Ovary (tissue), 9 donors: ENCODE results near the gene SLC22A23. TPM values are rescaled to one million over a fixed set of nuclear protein-coding genes. Genes with fewer than 3 reads are reported as not detected.

Experiments used
- DNase-seq, 5 donors: peaks; one replicate each; pipeline ENCODE4 v3.0.0-alpha.2; 2019 to 2020
- H3K27ac ChIP-seq, 2 donors: fragments of 200-600 bp; one replicate each; pipeline versions ENCODE4 v1.5.1 to v1.8.0; 2019 to 2022
- H3K27me3 ChIP-seq: fragments of 200-600 bp; one replicate; pipeline ENCODE4 v1.8.0; 2022
- H3K36me3 ChIP-seq: fragments of 200-600 bp; sonication (generic); one replicate; pipeline ENCODE4 v1.5.1; 2019
- H3K4me1 ChIP-seq: one replicate; pipeline ENCODE4 v1.8.1; 2013; ENCODE audit warnings: mild to moderate bottlenecking, moderate library complexity; ENCODE audit not compliant: insufficient read depth
- H3K4me3 ChIP-seq: fragments of 200-600 bp; sonication (generic); one replicate; pipeline ENCODE4 v1.5.1; 2017
- H3K9me3 ChIP-seq, 2 donors: fragments of 200-600 bp in 1 of 2; sonication (generic) in 1 of 2; one replicate each; pipeline versions ENCODE4 v1.5.1 to v1.8.1; 2013 to 2019; ENCODE audit warnings: mild to moderate bottlenecking in 1 of 2, moderate library complexity in 1 of 2
- EP300 ChIP-seq: sonication (generic); formaldehyde crosslinking; IDR thresholded peaks from one replicate; pipeline ENCODE4 v1.6.1; 2017; ENCODE audit warnings: antibody characterized with exemption
- POLR2A ChIP-seq: fragments of 450-650 bp; IDR thresholded peaks from one replicate; pipeline ENCODE4 v1.6.1; 2017; ENCODE audit warnings: antibody characterized with exemption, mild to moderate bottlenecking, moderate library complexity
- WGBS, 3 donors: extraction: QIAGEN DNeasy Blood & Tissue Kit in 1 of 3; methylation state at CpG; one replicate each; pipeline versions ENCODE4 v1.1.5 to v1.1.7; 2013 to 2017; 5-methylcytosine and 5-hydroxymethylcytosine counted together
- intact Hi-C, 4 donors: fragments of 100-400 bp; cut with DNase I; formaldehyde crosslinking; loops; one replicate each; pipeline versions ENCODE4 v1.11.0 to v1.15.1; 2022 to 2023
- polyA plus RNA-seq, 2 donors: library from polyadenylated mRNA; stranded (reverse); fragments of 200-250 nt in 1 of 2; fragments of 350-450 nt in 1 of 2; fragmentation: Illumina TruSeq in 1 of 2; extraction: RNeasy Lipid Tissue Mini Kit (QIAGEN cat#74804) in 1 of 2; gene quantifications; one replicate each; pipeline ENCODE4 v1.2.3, GENCODE V29; 2013 to 2014
- total RNA-seq, 7 donors: library from RNA; depleted of rRNA in 2 of 7; stranded (reverse); fragments of >200 nt in 2 of 7; fragmentation: NEBNext Ultra II Directional in 3 of 7; extraction: Animal tissue kit (Norgen Biotek cat#: 25700) in 3 of 7; gene quantifications; one replicate each; pipeline versions ENCODE4 v1.1.0 to v1.2.4, GENCODE V29; 2016 to 2023
- TF ChIP-seq, protein P1 (sequence below), 3 donors: fragments of 450-650 bp in 2 of 3; fragments of 200-600 bp in 1 of 3; IDR thresholded peaks; one replicate each; pipeline versions ENCODE4 v1.5.1 to v1.8.0; 2016 to 2022; ENCODE audit warnings: antibody characterized with exemption in 3 of 3, mild to moderate bottlenecking in 1 of 3
- donor health status: DM: no; HTN: no; CAD: no; lungs with moderate emphysema.
- donor health status: DM: no; HTN: no; CAD: no.
- donor health status: Bipolar disorder and iron deficiency.
- donor health status: DM: yes; HTN: yes; CAD: no.
- donor health status: DM: no; HTN: no; CAD: no.
- donor health status: DM: yes; HTN: yes; CAD: no.

The SLC22A23 gene
- total and polyA plus RNA-seq, 9 donors, result 2.3 to 31.0 (median 5.2) TPM

DNA sequence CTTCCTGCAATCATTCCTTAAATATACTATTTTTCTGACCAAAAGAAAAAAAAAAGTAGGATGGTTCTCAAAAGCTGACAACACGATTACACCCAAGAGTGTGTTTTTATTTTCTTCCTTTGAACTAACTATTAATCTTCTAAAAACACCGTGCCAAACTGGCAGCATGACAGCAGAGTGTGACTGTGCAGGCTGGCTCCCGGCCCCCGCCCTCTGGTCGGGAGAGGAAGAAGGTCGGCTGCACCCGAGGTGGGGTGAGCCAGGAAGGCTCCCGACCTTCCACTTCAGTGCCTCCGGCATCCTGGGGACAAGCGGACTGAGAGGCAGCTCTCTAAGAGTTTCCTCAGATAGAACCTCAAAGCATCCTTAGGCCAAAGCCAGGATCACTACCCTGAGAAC is 29.2 kb downstream of the SLC22A23 start:
- TF ChIP-seq, protein P1, sequence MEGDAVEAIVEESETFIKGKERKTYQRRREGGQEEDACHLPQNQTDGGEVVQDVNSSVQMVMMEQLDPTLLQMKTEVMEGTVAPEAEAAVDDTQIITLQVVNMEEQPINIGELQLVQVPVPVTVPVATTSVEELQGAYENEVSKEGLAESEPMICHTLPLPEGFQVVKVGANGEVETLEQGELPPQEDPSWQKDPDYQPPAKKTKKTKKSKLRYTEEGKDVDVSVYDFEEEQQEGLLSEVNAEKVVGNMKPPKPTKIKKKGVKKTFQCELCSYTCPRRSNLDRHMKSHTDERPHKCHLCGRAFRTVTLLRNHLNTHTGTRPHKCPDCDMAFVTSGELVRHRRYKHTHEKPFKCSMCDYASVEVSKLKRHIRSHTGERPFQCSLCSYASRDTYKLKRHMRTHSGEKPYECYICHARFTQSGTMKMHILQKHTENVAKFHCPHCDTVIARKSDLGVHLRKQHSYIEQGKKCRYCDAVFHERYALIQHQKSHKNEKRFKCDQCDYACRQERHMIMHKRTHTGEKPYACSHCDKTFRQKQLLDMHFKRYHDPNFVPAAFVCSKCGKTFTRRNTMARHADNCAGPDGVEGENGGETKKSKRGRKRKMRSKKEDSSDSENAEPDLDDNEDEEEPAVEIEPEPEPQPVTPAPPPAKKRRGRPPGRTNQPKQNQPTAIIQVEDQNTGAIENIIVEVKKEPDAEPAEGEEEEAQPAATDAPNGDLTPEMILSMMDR (IDR thresholded peaks at IDR 0.05), result no peak
- TF ChIP-seq EP300, result no peak
- no peak for TF ChIP-seq POLR2A
- no peaks in the 10 kb centered on the region for H3K9me3 ChIP-seq
- no peak overlapping the region for H3K4me3 ChIP-seq
- H3K36me3 ChIP-seq, result no peaks in the 10 kb centered on the region
- H3K27ac ChIP-seq, result no peak overlapping the region
- no peaks in the 10 kb centered on the region for H3K27me3 ChIP-seq
- H3K4me1 ChIP-seq, result no peaks in the 10 kb centered on the region
- WGBS, 3 donors, result 32 to 37% (median 35%) methylated on average over 10 of the region's 10 CpGs
- DNase-seq, result peak in 1 of 5 donors; percentile 54
- intact Hi-C loops, result no loop called here

DNA sequence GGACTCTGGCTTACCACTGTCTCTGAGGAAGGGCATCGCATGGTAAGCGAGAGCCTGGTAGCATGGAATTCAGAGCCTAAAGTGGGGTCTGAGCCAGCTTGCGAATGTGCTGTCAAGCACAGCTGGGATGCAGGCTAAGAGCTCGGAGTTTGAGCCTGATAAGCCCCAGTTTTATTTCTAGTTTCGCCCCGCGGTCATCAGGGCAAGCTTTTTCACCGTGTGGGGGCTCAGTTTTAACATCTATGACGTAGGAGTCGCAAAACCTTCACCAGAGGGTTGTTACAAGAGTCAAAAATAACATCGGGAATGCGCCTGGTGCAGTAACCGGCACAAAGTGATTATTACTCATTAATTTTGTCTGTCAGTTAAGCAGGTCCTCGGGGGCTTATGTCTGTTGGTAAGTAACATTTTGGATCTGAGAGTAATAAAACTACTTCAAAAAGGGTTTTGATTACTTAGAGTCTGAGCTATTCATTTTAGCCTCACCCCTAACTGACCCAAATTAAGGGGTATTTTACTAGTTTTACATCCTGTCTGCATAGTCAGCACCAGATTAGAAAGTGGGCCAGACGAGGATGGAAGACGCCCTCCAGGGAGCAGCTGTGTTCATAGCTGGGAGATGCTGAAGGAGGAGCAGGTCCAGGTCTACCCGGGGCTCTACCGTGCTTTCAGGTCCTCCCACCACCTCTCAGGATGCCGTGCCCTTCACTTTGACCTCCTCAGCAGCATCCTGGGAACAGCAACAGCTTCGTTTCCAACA is 29.7 kb downstream of the SLC22A23 start:
- DNase-seq, result no peak
- Histone ChIP-seq H3K27ac (no peak overlapping the region), H3K36me3 (no peaks in the 10 kb centered on the region), H3K4me1 (no peaks in the 10 kb centered on the region), H3K27me3 (no peaks in the 10 kb centered on the region), H3K9me3 (no peaks in the 10 kb centered on the region), H3K4me3 (no peak overlapping the region)
- intact Hi-C loops, result no loop called here
- TF ChIP-seq EP300, result no peak
- 45 to 64% (median 52%) methylated on average over 20 of the region's 20 CpGs for WGBS, 3 donors

DNA sequence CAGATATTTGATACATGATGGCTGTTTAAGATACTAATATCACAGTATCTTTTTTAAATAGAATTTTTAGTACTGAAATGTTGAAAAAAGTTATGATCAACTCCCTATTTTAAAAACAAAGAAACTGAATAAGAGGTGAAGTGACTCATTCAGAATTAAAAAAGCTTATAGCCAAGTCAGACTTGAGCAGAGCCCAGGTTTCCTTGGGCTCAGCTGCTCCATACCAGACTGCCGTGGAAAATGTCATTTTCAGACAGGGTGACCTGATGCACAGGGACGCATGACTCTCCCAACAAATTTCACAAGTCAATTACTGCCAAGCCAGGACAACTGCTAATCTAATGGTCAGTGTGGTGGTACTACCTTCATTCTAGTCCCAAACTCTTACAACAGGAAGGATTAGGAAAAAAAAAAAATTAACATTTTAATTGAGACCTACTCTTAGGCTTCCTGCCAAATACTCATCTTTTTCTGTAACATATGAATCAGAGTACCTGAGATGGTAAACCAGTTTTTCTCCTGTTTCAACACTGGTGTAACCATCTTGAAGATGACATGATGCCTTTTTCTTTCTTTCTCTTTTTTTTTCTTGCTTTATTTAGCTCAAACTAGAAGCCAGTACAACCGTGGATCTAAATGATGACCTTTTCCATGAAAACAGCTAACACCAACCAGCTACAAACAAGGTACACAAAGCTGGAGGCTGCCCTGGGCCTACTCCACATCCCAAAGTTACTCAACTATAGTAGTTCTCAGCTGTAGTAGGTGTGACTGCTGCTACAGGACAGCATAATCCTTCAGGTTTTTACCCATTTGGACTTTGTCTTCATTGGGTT is 30.5 kb downstream of the SLC22A23 start:
- no peak for TF ChIP-seq EP300
- TF ChIP-seq, protein P1 (IDR thresholded peaks at IDR 0.05), result no peak
- no peak for TF ChIP-seq POLR2A
- no peaks in the 10 kb centered on the region for H3K4me1 ChIP-seq
- no peaks in the 10 kb centered on the region for H3K36me3 ChIP-seq
- H3K27me3 ChIP-seq, result no peaks in the 10 kb centered on the region
- H3K27ac ChIP-seq, result no peak overlapping the region
- H3K9me3 ChIP-seq, result no peaks in the 10 kb centered on the region
- H3K4me3 ChIP-seq, result no peak overlapping the region
- intact Hi-C loops, result no loop called here
- 70 to 76% (median 72%) methylated on average over 3 of the region's 3 CpGs for WGBS, 3 donors
- no peak for DNase-seq

DNA sequence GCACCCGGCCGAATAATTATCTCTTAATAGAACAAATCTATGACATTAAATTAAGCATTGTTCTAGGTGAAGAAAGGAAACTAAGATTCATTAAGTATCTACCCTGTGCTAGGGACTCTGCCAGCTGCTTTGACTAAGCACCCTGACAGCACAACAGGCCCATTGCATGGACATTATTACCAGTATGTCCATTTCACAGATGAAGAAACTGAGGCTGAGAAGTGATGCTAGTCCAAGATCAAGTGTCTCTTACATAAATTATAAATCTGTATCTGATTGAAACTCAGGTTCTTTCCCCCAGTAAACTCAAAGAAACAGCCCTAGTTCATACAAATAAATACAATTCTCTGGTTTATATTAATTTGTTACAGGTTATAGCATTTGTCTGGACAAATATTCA is 31.3 kb downstream of the SLC22A23 start:
- intact Hi-C loops, result no loop called here
- H3K27ac ChIP-seq, result no peak overlapping the region
- WGBS, 3 donors, result 82 to 91% (median 84%) methylated on average over 2 of the region's 2 CpGs
- DNase-seq, result no peak
- TF ChIP-seq, protein P1 (IDR thresholded peaks at IDR 0.05), result no peak
- TF ChIP-seq POLR2A (no peak), EP300 (no peak)
- H3K4me3 ChIP-seq, result no peak overlapping the region
- no peaks in the 10 kb centered on the region for H3K36me3 ChIP-seq
- H3K27me3 ChIP-seq, result no peaks in the 10 kb centered on the region
- H3K9me3 ChIP-seq, result no peaks in the 10 kb centered on the region
- no peaks in the 10 kb centered on the region for H3K4me1 ChIP-seq
